HepG2 (cell line): ENCODE data around the gene CTDSP1. TPM values are rescaled to one million over a fixed set of nuclear protein-coding genes. Genes with fewer than 3 reads are reported as not detected.

Experiments used
- ATRX ChIP-seq: sonication (generic); formaldehyde crosslinking; IDR thresholded peaks from 2 replicates; pipeline ENCODE4 v1.4.0; 2020; ENCODE audit warnings: missing genetic modification reagents, borderline replicate concordance
- FOXC1 ChIP-seq: sonication (generic); formaldehyde crosslinking; IDR thresholded peaks from 2 replicates; pipeline ENCODE4 v1.8.0; 2022; ENCODE audit warnings: mild to moderate bottlenecking, missing genetic modification reagents, borderline replicate concordance
- GATA4 ChIP-seq: sonication (generic); IDR thresholded peaks from 2 replicates; pipeline ENCODE4 v1.6.1; 2016; ENCODE audit warnings: antibody characterized with exemption, low read depth, borderline replicate concordance
- HBP1 ChIP-seq: IDR thresholded peaks from 2 replicates; pipeline ENCODE4 v1.6.1; 2016; ENCODE audit warnings: low read depth, control low read depth
- HIVEP1 ChIP-seq: sonication (generic); formaldehyde crosslinking; IDR thresholded peaks from 2 replicates; pipeline ENCODE4 v1.4.0; 2020; ENCODE audit warnings: mild to moderate bottlenecking, missing genetic modification reagents
- NCOA5 ChIP-seq: sonication (generic); formaldehyde crosslinking; IDR thresholded peaks from 2 replicates; pipeline ENCODE4 v1.4.0; 2020; ENCODE audit warnings: missing genetic modification reagents
- PHF8 ChIP-seq: sonication (generic); formaldehyde crosslinking; IDR thresholded peaks from 2 replicates; pipeline ENCODE4 v1.5.0; 2020; ENCODE audit warnings: missing genetic modification reagents
- SRY ChIP-seq: sonication (generic); formaldehyde crosslinking; IDR thresholded peaks from 2 replicates; pipeline ENCODE4 v1.8.0; 2022; ENCODE audit warnings: mild to moderate bottlenecking, missing genetic modification reagents
- TAF1 ChIP-seq: sonication (generic); formaldehyde crosslinking; IDR thresholded peaks from 2 replicates; pipeline ENCODE4 v1.4.0; 2020; ENCODE audit warnings: missing genetic modification reagents
- THAP8 ChIP-seq: sonication (generic); formaldehyde crosslinking; IDR thresholded peaks from 2 replicates; pipeline ENCODE4 v1.5.1; 2020; ENCODE audit warnings: missing genetic modification reagents, mild to moderate bottlenecking, borderline replicate concordance
- ZFP36 ChIP-seq: fragments of 150-350 bp; IDR thresholded peaks from 2 replicates; pipeline ENCODE4 v1.6.1; 2018; ENCODE audit warnings: borderline replicate concordance, low read length, low read depth; ENCODE audit not compliant: partially characterized antibody
- ZNF235 ChIP-seq: sonication (generic); formaldehyde crosslinking; IDR thresholded peaks from 2 replicates; pipeline ENCODE4 v1.8.1; 2023; ENCODE audit warnings: mild to moderate bottlenecking, missing genetic modification reagents, borderline replicate concordance
- ZNF333 ChIP-seq: sonication (generic); formaldehyde crosslinking; IDR thresholded peaks from 2 replicates; pipeline ENCODE4 v1.4.0; 2020; ENCODE audit warnings: mild to moderate bottlenecking, missing genetic modification reagents, borderline replicate concordance
- ZNF407 ChIP-seq: sonication (generic); formaldehyde crosslinking; IDR thresholded peaks from one replicate; pipeline ENCODE4 v1.5.1; 2020; ENCODE audit warnings: mild to moderate bottlenecking, missing genetic modification reagents; ENCODE audit errors: not compliant biosample characterization
- ZNF747 ChIP-seq: sonication (generic); formaldehyde crosslinking; IDR thresholded peaks from 2 replicates; pipeline ENCODE4 v1.8.1; 2023; ENCODE audit warnings: missing genetic modification reagents, mild to moderate bottlenecking, borderline replicate concordance
- polyA plus RNA-seq, 8 experiments: library from polyadenylated mRNA; depleted of rRNA in 3 of 8; stranded (reverse) in 7 of 8; unstranded in 1 of 8; fragments of >200 nt; fragmentation: Illumina TruSeq in 4 of 8; extraction: Trizol in 4 of 8; gene quantifications; 2 replicates each; pipeline versions ENCODE4 v1.2.1 to v1.2.3, GENCODE V29; 2011 to 2016; ENCODE audit warnings: low read depth in 4 of 8, missing spikeins in 1 of 8, mixed read lengths in 1 of 8; ENCODE audit not compliant: insufficient read depth in 1 of 8
- total RNA-seq, 5 experiments: library from RNA; depleted of rRNA; stranded (reverse); fragments of >200 nt; fragmentation: Illumina TruSeq; extraction: Trizol; gene quantifications; 2 replicates each; pipeline ENCODE4 v1.2.3, GENCODE V29; 2016; ENCODE audit warnings: low read depth in 1 of 5
- TF ChIP-seq, protein P1 (sequence below): IDR thresholded peaks from 2 replicates; pipeline ENCODE4 v1.6.1; 2018; ENCODE audit warnings: missing genetic modification reagents, mild to moderate bottlenecking, missing compliant biosample characterization

The CTDSP1 gene
- total and polyA plus RNA-seq, 2 of the 13 experiments (the other 11 are each of a cell fraction or from before 2014, with no cell fraction given) = 91.0 to 268 TPM

- peak; percentile 58; the same call in 1 of the 2 replicates for TF ChIP-seq TAF1 (CRISPR knock-in tag)
- peak; percentile 69; the same call in 1 of the 2 replicates for TF ChIP-seq PHF8
- TF ChIP-seq ZNF407 (CRISPR knock-in tag) = no peak
- TF ChIP-seq, protein P1, sequence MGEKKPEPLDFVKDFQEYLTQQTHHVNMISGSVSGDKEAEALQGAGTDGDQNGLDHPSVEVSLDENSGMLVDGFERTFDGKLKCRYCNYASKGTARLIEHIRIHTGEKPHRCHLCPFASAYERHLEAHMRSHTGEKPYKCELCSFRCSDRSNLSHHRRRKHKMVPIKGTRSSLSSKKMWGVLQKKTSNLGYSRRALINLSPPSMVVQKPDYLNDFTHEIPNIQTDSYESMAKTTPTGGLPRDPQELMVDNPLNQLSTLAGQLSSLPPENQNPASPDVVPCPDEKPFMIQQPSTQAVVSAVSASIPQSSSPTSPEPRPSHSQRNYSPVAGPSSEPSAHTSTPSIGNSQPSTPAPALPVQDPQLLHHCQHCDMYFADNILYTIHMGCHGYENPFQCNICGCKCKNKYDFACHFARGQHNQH (CRISPR knock-in tag) = peak; percentile 86
- TF ChIP-seq SRY (CRISPR knock-in tag) = 0 out of 2 replicates have a peak, but pooled peaks have one; percentile 45
- peak; percentile 63; the same call in 1 of the 2 replicates for TF ChIP-seq ZNF235 (CRISPR knock-in tag)
- TF ChIP-seq NCOA5 (CRISPR knock-in tag) = no peak
- TF ChIP-seq ATRX = no peak
- TF ChIP-seq HBP1 (CRISPR knock-in tag) = 0 out of 2 replicates have a peak, but pooled peaks have one; percentile 31
- TF ChIP-seq HIVEP1 (CRISPR knock-in tag) = no peak
- 0 out of 2 replicates have a peak, but pooled peaks have one; percentile 80 for TF ChIP-seq THAP8
- 0 out of 2 replicates have a peak, but pooled peaks have one; percentile 44 for TF ChIP-seq FOXC1 (CRISPR knock-in tag)
- no peak for TF ChIP-seq ZFP36
- peak; percentile 42; the same call in 1 of the 2 replicates for TF ChIP-seq ZNF333 (CRISPR knock-in tag)
- TF ChIP-seq GATA4 = no peak
- TF ChIP-seq ZNF747 (CRISPR knock-in tag) = no peak; the same call in 1 of the 2 replicates
Observed at GRCh38 chr2:218406209-218406948, 6.7 kb downstream of the CTDSP1 start (continued).
